B cell (primary cell): Measurements from ENCODE around the gene TMEM129.

Experiments
- CTCF ChIP-seq: fragments of 200-600 bp; IDR thresholded peaks from one replicate; pipeline ENCODE4 v1.8.0; 2022; ENCODE audit warnings: antibody characterized with exemption, mild to moderate bottlenecking
- EZH2 ChIP-seq: IDR thresholded peaks from 2 replicates; pipeline ENCODE4 v1.6.1; 2012; ENCODE audit warnings: borderline replicate concordance, low read depth, mild to moderate bottlenecking, moderate library complexity, low read length; ENCODE audit not compliant: insufficient read depth, poor library complexity, severe bottlenecking

GRCh38 chr4:1703867-1704266 lies 17.3 kb downstream of the TMEM129 start:
- no peak for TF ChIP-seq CTCF
- TF ChIP-seq EZH2: no peak
